HG02938 (cell line): ENCODE data around the gene NKTR.

Source experiments
- ATAC-seq: cut with Tn5 transposase; IDR thresholded peaks from one replicate; pipeline ENCODE4 v1.9.1; 2021; ENCODE audit warnings: mild to moderate bottlenecking, moderate library complexity; ENCODE audit not compliant: unreplicated experiment

Gene NKTR

DNA sequence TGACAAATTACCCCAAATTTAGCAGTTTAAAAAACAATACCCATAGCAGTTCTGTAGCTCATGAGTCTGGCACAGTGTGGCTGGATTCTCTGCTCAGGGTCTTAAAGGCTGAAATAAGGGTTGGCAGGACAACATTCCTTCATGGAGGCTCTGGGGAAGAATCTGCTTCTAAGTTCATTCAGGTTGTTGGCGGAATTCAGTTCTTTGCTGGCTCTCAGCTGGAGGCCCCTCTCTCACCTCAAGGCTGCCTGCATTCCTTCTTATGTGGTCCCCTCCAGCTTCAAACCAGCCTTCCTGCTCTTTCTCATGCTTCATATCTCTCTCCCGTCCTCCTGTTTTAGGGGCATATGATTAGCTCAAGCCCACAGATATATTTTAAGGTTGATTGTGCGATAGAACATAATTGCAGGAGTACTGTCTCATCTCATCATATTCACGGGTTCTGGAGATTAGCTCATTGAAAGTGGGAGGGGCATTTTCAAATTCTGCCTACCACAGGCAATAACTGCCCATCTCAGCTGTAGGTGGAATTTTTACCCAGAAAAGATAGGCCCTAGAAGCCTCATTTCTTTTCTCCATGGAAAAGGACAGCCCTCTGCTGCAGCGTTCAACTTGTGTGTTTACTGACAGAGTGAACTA lies 47.5 kb downstream of the NKTR start:
- ATAC-seq, result no peak

DNA sequence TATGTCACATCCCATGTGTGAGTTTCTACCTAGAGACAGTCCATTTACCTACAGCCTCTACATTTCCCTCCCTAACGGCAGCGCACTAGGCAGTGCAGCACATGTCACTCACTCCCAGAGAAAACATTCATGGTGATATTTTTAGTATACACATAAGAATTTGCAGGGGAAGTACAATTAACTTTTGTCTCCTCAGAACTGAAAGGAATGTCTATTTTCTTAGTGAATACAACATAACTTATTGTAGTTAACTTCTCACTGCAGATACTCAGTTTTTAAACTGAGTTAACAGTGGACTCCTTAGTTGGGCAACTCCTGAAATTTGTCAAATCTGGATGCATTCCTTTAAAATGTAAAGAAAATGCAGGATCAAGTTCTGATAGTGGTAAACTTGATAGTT lies 48.5 kb downstream of the NKTR start:
- no peak for ATAC-seq

- no peak for ATAC-seq
Observed at GRCh38 chr3:42649783-42650182, 49.3 kb downstream of the NKTR start.

DNA sequence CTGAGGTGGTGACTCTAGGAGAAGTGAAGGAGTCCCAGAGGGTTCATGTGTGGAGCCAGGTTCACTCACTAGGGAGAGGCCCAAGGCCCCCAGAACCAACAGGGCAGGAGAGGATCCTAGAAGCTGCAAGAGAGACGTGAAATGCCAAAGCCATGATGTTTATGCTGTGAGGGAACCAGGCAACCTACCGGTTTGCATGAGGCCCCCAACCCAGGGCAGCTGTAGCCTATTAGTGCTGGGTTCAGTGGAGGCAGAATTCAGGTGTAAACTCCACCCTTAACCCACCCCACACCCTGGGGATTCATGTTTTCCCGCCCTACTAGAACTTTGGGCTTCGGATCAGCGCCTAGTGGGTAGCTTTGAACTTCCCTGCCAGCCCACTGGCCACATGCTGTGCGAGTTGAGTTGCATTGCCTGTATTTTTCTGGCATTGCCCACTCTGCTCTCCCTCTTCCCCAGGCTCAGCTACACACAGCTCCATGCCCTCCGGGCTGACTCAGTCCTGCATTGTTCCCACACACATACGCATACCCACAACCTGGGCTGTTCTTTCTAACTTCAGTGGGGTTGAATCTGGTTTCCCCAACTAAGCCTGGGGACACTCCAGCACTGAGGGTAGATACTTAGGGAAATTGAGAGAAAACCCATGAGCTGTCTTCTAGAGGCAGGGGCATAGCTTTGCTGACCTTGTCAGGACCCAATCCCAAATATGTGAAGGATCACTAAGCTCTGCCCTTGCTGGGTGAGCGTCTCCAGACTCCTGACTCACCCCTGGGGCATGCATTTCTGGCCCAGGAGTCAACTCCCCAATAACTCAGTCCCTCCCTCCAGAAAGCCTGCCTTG lies 51.0 kb downstream of the NKTR start:
- ATAC-seq, result no peak

DNA sequence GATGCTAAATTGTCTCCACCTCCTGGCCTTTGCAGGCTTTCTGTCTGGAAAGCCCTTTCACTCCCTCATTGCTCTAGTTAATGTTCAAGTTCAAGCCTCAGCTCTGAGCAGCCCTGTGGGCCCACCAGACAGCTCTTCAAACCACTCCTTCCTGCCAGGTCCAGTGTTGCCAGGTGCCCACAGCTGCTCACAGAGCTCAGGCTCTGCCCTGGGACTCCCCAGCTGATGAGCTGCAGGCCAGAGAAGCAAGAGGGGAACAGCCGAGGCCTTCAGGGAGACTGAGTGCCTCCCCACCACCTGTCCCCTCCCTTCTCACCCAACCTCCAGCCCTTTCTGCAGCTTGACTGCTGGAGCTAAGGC lies 51.7 kb downstream of the NKTR start:
- no peak for ATAC-seq

DNA sequence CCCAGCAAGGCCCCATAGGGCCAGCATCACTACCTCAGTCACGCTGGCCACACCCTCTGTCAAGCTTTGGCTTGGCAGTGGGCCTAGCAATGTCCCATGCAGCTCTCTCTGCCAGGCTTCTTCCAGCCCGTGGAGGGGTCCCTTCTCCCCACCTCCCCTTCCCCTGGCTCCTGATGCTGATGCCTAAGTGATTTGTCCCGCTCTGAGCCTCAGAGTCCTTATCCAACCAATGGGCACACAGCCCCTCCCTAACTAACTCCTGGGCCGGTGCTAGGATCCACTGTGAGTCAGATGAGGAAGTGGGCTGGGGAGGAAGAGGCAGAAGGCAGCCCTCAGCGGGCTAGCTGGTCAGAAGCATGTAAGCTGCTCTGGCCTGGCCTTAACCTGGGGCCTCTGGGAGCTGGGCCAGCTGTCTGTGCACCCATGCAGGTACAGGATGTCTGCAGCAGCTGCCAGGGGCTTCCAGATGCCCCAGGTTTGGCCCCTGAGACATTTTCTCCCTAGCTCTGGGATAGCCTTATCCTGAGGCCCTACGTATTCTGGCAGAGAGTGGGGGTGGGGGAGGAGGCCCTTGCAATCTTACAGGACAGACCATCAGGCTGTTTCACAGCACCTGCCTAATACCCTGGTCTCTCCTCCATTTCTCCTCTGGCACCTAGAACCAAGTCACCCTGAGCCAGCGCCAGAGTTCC lies 52.3 kb downstream of the NKTR start:
- peak; percentile 70 for ATAC-seq

GRCh38 chr3:42653303-42653559 lies 52.7 kb downstream of the NKTR start:
- ATAC-seq, result no peak

DNA sequence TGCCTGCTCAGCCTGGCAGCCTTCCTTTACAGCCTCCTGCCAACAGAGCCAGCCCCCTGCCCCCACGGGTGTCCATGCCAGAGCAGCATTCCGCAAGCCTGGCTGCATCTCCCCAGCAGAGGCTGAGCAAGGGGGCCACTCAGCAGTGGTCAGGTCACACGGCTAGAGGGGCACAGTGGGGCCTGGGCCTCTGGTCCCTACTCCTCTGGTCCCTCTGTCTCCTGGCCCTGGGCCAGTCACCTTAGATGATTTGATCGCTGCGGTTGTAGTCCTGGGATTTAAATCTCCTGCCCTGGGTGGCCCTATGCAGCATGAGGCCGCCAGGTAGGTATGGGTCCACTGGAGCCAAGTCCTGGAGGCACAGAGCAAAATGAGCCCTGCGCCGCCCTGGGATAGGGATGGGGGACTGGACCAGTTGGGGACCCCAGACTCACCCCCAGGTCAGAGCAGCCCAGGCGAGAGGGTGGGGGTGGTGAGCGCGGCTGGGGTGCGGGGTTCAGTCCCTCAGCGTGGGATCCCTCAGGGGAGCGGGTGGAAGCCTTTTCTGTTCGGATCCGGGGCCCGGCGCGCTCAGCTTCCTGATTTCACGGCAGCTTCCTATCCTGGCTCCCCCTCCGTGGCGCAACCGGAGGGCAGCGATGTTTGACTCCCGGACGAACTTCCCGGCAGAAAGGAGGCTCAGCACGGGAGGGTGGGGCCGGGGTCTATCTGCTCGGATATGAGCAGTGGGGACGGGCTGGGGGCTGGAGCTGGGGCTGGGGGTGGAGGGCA lies 53.3 kb downstream of the NKTR start, which contains the start of gene ZBTB47:
Gene ZBTB47, plus strand, starts transcription at position 138 of the 771 bp plus-strand sequence. CDS start 4,659 bp downstream, outside the sequence.
- ATAC-seq, result no peak

GRCh38 chr3:42654331-42655201 lies 54.1 kb downstream of the NKTR start:
- no peak for ATAC-seq

DNA sequence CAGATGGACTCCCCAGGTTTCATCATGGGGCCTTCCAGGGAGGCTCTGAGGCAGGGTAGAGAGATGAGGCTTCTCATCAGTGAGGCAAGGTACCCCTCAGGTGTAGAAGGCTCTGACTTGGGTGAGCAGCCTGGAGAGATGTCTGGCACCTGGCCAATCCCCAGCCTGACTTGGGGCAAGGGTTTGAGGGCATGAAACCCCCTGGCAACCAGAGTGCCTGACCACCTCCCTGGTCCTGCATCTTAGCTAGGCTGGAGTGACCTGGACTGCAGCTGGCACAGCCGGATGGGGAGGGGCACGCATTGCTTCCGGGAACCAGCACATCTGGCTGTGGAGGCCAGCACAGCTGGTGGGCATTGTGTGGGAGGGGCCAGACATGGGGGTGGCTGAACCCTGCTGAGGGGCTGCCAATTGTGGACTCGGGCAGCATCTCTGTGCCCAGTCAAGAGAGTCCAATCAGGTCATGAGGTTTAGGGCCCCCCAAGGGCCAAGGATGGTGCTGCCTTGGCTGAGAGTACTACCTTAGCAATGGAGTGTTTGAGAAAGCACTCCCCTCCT lies 54.9 kb downstream of the NKTR start:
- no peak for ATAC-seq

DNA sequence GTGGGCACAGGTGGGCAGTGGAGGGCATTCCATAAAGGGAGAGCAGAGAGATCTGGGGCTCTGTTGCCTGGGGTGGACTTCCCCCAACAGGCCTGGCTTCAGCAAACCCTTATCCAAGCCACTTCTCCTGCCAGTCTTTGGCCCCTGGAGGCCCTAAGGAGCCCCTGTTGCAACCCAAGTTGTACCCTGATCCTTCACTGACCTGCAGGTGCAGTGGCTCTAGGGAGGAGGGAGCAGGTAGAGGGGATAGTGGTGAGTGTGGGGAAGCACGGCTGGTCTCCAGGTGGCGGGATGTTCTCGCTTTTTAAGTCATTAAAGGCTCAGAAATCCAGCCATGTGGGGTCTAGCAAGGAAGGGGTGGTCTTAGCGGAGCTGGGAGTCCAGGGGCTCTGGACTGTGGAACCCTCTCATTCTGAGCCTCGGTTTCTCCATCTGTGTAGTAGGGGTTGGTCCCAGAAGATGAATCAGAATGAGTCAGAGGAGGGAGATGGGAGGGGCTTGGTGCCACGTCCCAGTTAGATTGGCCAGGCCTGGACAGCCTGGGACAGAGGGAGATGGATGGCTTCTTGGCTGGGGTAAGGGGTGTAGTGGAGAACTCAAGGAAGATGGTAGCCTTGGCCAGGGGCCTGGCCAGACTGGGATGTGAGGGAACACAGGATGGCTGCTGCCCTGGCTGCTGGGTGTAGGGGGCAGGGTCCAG lies 55.6 kb downstream of the NKTR start:
- ATAC-seq, result no peak

DNA sequence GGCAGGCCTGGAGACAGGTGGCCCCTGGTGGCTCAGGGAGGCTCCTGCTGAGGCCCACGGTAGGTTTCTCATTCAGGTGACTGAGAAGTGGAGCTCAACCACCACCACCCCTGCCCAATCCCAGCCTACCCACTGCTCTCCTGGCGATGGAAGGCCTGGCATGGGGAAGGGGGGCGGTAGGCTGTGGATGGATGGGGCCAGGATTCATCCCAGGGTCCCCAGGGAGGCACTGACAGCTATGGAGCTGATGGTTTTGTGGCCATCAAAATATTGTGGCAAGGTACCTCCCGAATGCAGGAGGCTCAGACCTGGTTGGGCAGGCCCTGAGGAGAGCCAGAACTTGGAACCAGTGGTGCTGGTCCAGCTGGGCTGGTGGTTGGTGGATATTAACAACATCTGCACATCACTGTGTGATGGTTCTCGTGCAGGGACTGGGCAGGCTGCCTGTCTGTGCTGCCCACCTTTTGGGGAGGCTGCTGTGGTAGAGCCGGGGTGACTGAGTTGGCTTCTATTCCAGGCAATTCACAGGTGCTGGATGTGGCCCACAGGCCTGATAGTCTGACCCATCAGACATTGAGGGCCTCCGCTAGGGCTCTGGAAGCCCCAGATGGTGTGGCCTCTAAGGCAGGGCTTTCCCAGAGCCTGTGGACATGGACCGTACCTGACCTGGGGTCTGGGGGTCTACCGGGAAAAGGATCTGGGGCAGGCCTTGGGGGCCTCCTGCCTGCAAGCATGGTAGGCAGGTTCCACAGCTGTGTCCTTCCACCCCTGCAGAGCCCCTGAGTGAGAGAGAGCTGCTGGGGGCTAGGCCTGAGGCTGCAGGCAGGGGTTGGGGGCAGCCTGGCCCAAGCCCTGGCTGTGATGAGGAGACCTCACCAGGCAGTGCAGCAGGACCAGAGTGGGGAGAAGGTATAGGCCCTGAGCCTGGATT lies 56.5 kb downstream of the NKTR start:
- ATAC-seq, result no peak

GRCh38 chr3:42657675-42658074 lies 57.2 kb downstream of the NKTR start:
- no peak for ATAC-seq

- ATAC-seq, result no peak
Observed at GRCh38 chr3:42658091-42658770, 57.7 kb downstream of the NKTR start.

- ATAC-seq, result no peak
Observed at GRCh38 chr3:42658771-42659390, 58.4 kb downstream of the NKTR start.

DNA sequence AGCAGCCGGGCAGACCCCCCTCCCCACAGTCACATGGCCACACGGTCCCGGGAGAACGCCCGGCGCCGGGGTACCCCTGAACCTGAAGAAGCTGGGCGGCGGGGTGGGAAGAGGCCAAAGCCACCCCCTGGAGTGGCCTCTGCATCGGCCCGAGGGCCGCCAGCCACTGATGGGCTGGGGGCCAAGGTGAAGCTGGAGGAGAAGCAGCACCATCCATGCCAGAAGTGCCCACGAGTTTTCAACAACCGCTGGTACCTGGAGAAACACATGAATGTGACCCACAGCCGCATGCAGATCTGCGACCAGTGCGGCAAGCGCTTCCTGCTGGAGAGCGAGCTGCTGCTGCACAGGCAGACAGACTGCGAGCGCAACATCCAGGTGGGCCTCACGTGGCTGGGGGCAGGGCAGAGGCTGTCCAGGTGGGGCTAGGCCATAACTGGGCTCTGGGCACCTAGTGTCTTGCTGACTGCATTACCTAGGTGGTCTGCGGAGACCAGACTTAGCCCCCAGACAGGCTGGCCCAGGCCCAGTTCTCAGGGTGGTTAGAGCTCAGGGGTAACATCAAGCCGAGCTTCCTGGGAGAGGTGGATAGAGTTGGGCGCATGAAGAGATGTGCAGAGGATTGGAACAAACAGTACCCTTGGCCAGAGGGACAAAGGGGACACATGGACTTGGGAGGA lies 59.1 kb downstream of the NKTR start:
- ATAC-seq, result no peak
